Stimulated activated CD4-positive, alpha-beta T cell treated with anti-CD3 and anti-CD28 coated beads, Interleukin-1b, Interleukin-23, amount 100 ng/mL, for 24 hours (primary cell): ENCODE results near the gene AVPR1B.
"Not testable (repeated sequence)": the region's sequence is repeated elsewhere in the genome, so short reads cannot be mapped to it uniquely, and the experiment has no call there.

Experiments
- DNase-seq, 4 experiments: peaks; one replicate each; pipeline ENCODE4 v3.0.0-alpha.2; 2020; ENCODE audit warnings: low read depth in 4 of 4, low spot score in 1 of 4

AVPR1B gene

GRCh38 chr1:206082831-206083695 lies 34.1 kb downstream of the AVPR1B start:
- DNase-seq = no peak

GRCh38 chr1:206081856-206082255 lies 35.3 kb downstream of the AVPR1B start:
- DNase-seq = no peak

- no peak for DNase-seq
Observed at GRCh38 chr1:206080026-206080820, 37.0 kb downstream of the AVPR1B start.

GRCh38 chr1:206079135-206079534 lies 38.1 kb downstream of the AVPR1B start:
- DNase-seq = no peak

GRCh38 chr1:206075786-206076755 lies 41.1 kb downstream of the AVPR1B start:
- no peak for DNase-seq

GRCh38 chr1:206074839-206075238 lies 42.3 kb downstream of the AVPR1B start:
- DNase-seq = no peak

GRCh38 chr1:206070627-206071304 lies 46.4 kb downstream of the AVPR1B start:
- no peak for DNase-seq

- DNase-seq = no peak
Observed at GRCh38 chr1:206068314-206068713, 48.9 kb downstream of the AVPR1B start.

GRCh38 chr1:206067486-206068227 lies 49.5 kb downstream of the AVPR1B start:
- no peak for DNase-seq

GRCh38 chr1:206066479-206067171 lies 50.6 kb downstream of the AVPR1B start:
- no peak for DNase-seq

GRCh38 chr1:206065547-206066145 lies 51.5 kb downstream of the AVPR1B start:
- no peak for DNase-seq

GRCh38 chr1:206064501-206064900 lies 52.7 kb downstream of the AVPR1B start:
- DNase-seq = not testable (repeated sequence)

GRCh38 chr1:206064001-206064400 lies 53.2 kb downstream of the AVPR1B start:
- DNase-seq = not testable (repeated sequence)

GRCh38 chr1:206062464-206062863 lies 54.7 kb downstream of the AVPR1B start:
- no peak for DNase-seq

GRCh38 chr1:206060844-206061243 lies 56.3 kb downstream of the AVPR1B start:
- DNase-seq = no peak
